ENCODE data around the gene ATF6.

ATF6 gene

GRCh38 chr1:161915051-161915503 is 149.0 kb downstream of the ATF6 start:
- peak; percentile 40 for DNase-seq (ENCODE audit: low read depth)
- no peak for TF ChIP-seq CTCF (conservative IDR thresholded peaks at IDR 0.05; ENCODE audit: control insufficient read depth, insufficient read depth, low read depth, low read length)
- no peak overlapping the region for H3K4me3 ChIP-seq (ENCODE audit: control insufficient read depth, low read depth, low read length)

GRCh38 chr1:161915978-161916377 is 149.9 kb downstream of the ATF6 start:
- DNase-seq (ENCODE audit: low read depth) = no peak
- no peak overlapping the region for H3K4me3 ChIP-seq (ENCODE audit: control insufficient read depth, low read depth, low read length)
- TF ChIP-seq CTCF (conservative IDR thresholded peaks at IDR 0.05; ENCODE audit: control insufficient read depth, insufficient read depth, low read depth, low read length) = no peak

GRCh38 chr1:161919229-161919628 is 153.1 kb downstream of the ATF6 start:
- no peak for TF ChIP-seq CTCF (conservative IDR thresholded peaks at IDR 0.05; ENCODE audit: control insufficient read depth, insufficient read depth, low read depth, low read length)
- no peak for DNase-seq (ENCODE audit: low read depth)
- no peak overlapping the region for H3K4me3 ChIP-seq (ENCODE audit: control insufficient read depth, low read depth, low read length)

GRCh38 chr1:161921491-161921890 is 155.4 kb downstream of the ATF6 start:
- TF ChIP-seq CTCF (conservative IDR thresholded peaks at IDR 0.05; ENCODE audit: control insufficient read depth, insufficient read depth, low read depth, low read length) = no peak
- no peak overlapping the region for H3K4me3 ChIP-seq (ENCODE audit: control insufficient read depth, low read depth, low read length)
- DNase-seq (ENCODE audit: low read depth) = no peak

- TF ChIP-seq CTCF (conservative IDR thresholded peaks at IDR 0.05; ENCODE audit: control insufficient read depth, insufficient read depth, low read depth, low read length) = no peak
- no peak overlapping the region for H3K4me3 ChIP-seq (ENCODE audit: control insufficient read depth, low read depth, low read length)
- DNase-seq (ENCODE audit: low read depth) = peak; percentile 69
Observed at GRCh38 chr1:161921990-161922389, 155.9 kb downstream of the ATF6 start.

GRCh38 chr1:161928056-161928455 is 161.9 kb downstream of the ATF6 start:
- no peak for DNase-seq (ENCODE audit: low read depth)
- TF ChIP-seq CTCF (conservative IDR thresholded peaks at IDR 0.05; ENCODE audit: control insufficient read depth, insufficient read depth, low read depth, low read length) = no peak
- H3K4me3 ChIP-seq (ENCODE audit: control insufficient read depth, low read depth, low read length) = no peak overlapping the region

GRCh38 chr1:161929137-161929536 is 163.0 kb downstream of the ATF6 start:
- TF ChIP-seq CTCF (conservative IDR thresholded peaks at IDR 0.05; ENCODE audit: control insufficient read depth, insufficient read depth, low read depth, low read length) = no peak
- H3K4me3 ChIP-seq (ENCODE audit: control insufficient read depth, low read depth, low read length) = no peak overlapping the region
- no peak for DNase-seq (ENCODE audit: low read depth)
